T-cell (primary cell): ENCODE results near the gene IL17D. TPM values are rescaled to one million over a fixed set of nuclear protein-coding genes. Genes with fewer than 3 reads are reported as not detected.
"Not testable (repeated sequence)": the region's sequence is repeated elsewhere in the genome, so short reads cannot be mapped to it uniquely, and the experiment has no call there.

Experiments used
- ATAC-seq, 4 experiments: fragments of 200-7000 bp in 3 of 4; fragments of 150-1000 bp in 1 of 4; cut with Tn5 transposase; replicated peaks in 1 of 4; 1 replicate in 3 of 4; 2 replicates in 1 of 4; pipeline ENCODE4 v1.10.0; 2021; ENCODE audit warnings: moderate library complexity in 3 of 4, mild to moderate bottlenecking in 2 of 4, moderate number of reproducible peaks in 1 of 4
- CTCF ChIA-PET, 2 donors: fragments of 300-600 bp; sonication (Branson Sonifier 250); formaldehyde crosslinking; loops; one replicate each; lab custom pipeline; 2022; ENCODE audit warnings: antibody characterized with exemption in 2 of 2; lab: Charles Lee
- POLR2A ChIA-PET, 2 donors: fragments of 300-600 bp; sonication (Branson Sonifier 250); formaldehyde crosslinking; loops; one replicate each; lab custom pipeline; 2022; ENCODE audit warnings: antibody characterized with exemption in 2 of 2; lab: Charles Lee
- DNase-seq, 35 experiments: peaks; one replicate each; pipeline versions ENCODE4 v3.0.0 to v3.0.0-alpha.2; 2013 to 2023
- H3K27ac ChIP-seq: one replicate; pipeline ENCODE4 v1.5.1; 2013; ENCODE audit warnings: low read length
- H3K27me3 ChIP-seq, 2 experiments: replicated peaks in 1 of 2; 1 replicate in 1 of 2; 2 replicates in 1 of 2; pipeline versions ENCODE4 v1.6.1 to v1.7.0; 2013; ENCODE audit warnings: low read length in 1 of 2, mixed read lengths in 1 of 2; ENCODE audit not compliant: control insufficient read depth in 2 of 2, insufficient read depth in 2 of 2; ENCODE audit errors: extremely low read depth in 1 of 2
- H3K36me3 ChIP-seq, 2 donors: 1 replicate in 1 of 2; 2 replicates in 1 of 2; pipeline versions ENCODE4 v1.6.1 to v1.7.0; 2013; ENCODE audit warnings: low read length in 1 of 2; ENCODE audit not compliant: control insufficient read depth in 2 of 2, insufficient read depth in 1 of 2; ENCODE audit errors: extremely low read depth in 1 of 2
- H3K4me1 ChIP-seq, 2 experiments: 1 replicate in 1 of 2; 2 replicates in 1 of 2; pipeline versions ENCODE4 v1.6.1 to v1.7.0; 2013; ENCODE audit warnings: low read length in 2 of 2, mixed read lengths in 1 of 2; ENCODE audit not compliant: insufficient read depth in 2 of 2, control insufficient read depth in 1 of 2; ENCODE audit errors: extremely low read depth in 1 of 2
- H3K4me3 ChIP-seq, 2 donors: 1 replicate in 1 of 2; 2 replicates in 1 of 2; pipeline versions ENCODE4 v1.5.1 to v1.7.0; 2013; ENCODE audit warnings: mild to moderate bottlenecking in 2 of 2, low read length in 1 of 2, moderate library complexity in 1 of 2; ENCODE audit not compliant: control insufficient read depth in 1 of 2; ENCODE audit errors: extremely low read depth in 1 of 2
- H3K9me3 ChIP-seq: 2 replicates; pipeline ENCODE4 v1.7.0; 2013
- H3K27ac Mint-ChIP-seq, 2 donors: one replicate each; pipeline ENCODE4 v1.8.0; 2020 to 2021; ENCODE audit warnings: mild to moderate bottlenecking in 2 of 2, mixed read lengths in 2 of 2
- H3K27me3 Mint-ChIP-seq, 2 donors: one replicate each; pipeline ENCODE4 v1.8.0; 2021 to 2022; ENCODE audit warnings: mixed read lengths in 2 of 2
- H3K36me3 Mint-ChIP-seq: one replicate; pipeline ENCODE4 v1.8.0; 2021; ENCODE audit warnings: mixed read lengths
- H3K4me1 Mint-ChIP-seq, 3 donors: one replicate each; pipeline ENCODE4 v1.8.0; 2020 to 2022; ENCODE audit warnings: mixed read lengths in 3 of 3, mild to moderate bottlenecking in 1 of 3
- H3K4me3 Mint-ChIP-seq, 3 donors: one replicate each; pipeline ENCODE4 v1.8.0; 2020 to 2022; ENCODE audit warnings: mild to moderate bottlenecking in 3 of 3, mixed read lengths in 3 of 3, moderate library complexity in 3 of 3
- H3K9me3 Mint-ChIP-seq, 3 donors: one replicate each; pipeline ENCODE4 v1.8.0; 2020 to 2022; ENCODE audit warnings: mixed read lengths in 3 of 3
- WGBS: methylation state at CpG from one replicate; pipeline ENCODE4 v1.1.5; 2013; ENCODE audit warnings: missing lambda C conversion rate; ENCODE audit not compliant: insufficient coverage; 5-methylcytosine and 5-hydroxymethylcytosine counted together
- total RNA-seq, 35 experiments: library from RNA in 6 of 35; stranded (reverse) in 6 of 35; fragments of 120-200 nt in 1 of 35; gene quantifications; one replicate each; pipeline versions ENCODE4 v1.2.1 to v1.2.4 and lab custom pipeline; 2013 to 2026

Gene IL17D
- total RNA-seq, 5 donors from 2014 or later (not counting 1 experiment from before 2014, with no cell fraction given) = 0.13 to 0.20 (median 0.16) TPM; not detected in 2

GRCh38 chr13:20679879-20680278, 23.6 kb upstream of the IL17D start:
- WGBS = no CpG with 5 or more reads among the region's 3 CpGs
- no peak overlapping the region for H3K27ac Mint-ChIP-seq
- Histone ChIP-seq H3K9me3 (no peaks in the 10 kb centered on the region), H3K4me3 (no peak overlapping the region), H3K27me3 (no peaks in the 10 kb centered on the region), H3K36me3 (peaks cover 0 to 2% of the 10 kb centered on the region in 2 donors), H3K4me1 (no peaks in the 10 kb centered on the region), H3K27ac (no peak overlapping the region)
- H3K27me3 Mint-ChIP-seq = no peaks in the 10 kb centered on the region
- H3K9me3 Mint-ChIP-seq = no peaks in the 10 kb centered on the region
- H3K4me1 Mint-ChIP-seq = no peaks in the 10 kb centered on the region
- ChIA-PET POLR2A (interaction anchor here in 1 of 2 donors (0.5 kb wide), 1 partner anchor 30 kb away, joined by 3 read pairs; no protein-coding TSS in a partner anchor), CTCF (no interaction called here)
- ATAC-seq = no peak
- no peak overlapping the region for H3K4me3 Mint-ChIP-seq
- no peak for DNase-seq
- H3K36me3 Mint-ChIP-seq = peaks cover 36% of the 10 kb centered on the region

GRCh38 chr13:20680416-20681080, 23.0 kb upstream of the IL17D start:
- POLR2A ChIA-PET = no interaction called here
- Mint-ChIP-seq H3K4me1 (no peaks in the 10 kb centered on the region), H3K9me3 (no peaks in the 10 kb centered on the region), H3K27ac (no peak overlapping the region), H3K36me3 (peaks cover 31% of the 10 kb centered on the region), H3K4me3 (no peak overlapping the region), H3K27me3 (no peaks in the 10 kb centered on the region)
- no peak for DNase-seq
- no peaks in the 10 kb centered on the region for H3K36me3 ChIP-seq
- H3K9me3 ChIP-seq = no peaks in the 10 kb centered on the region
- no peaks in the 10 kb centered on the region for H3K4me1 ChIP-seq
- no peaks in the 10 kb centered on the region for H3K27me3 ChIP-seq
- WGBS = 93% methylated on average over 4 of the region's 10 CpGs
- no peak overlapping the region for H3K4me3 ChIP-seq
- H3K27ac ChIP-seq = no peak overlapping the region
- ATAC-seq = no peak
- CTCF ChIA-PET = interaction anchor here in 1 of 2 donors (0.6 kb wide), 1 partner anchor 98 kb away, joined by 3 read pairs; no protein-coding TSS in a partner anchor

- H3K4me1 ChIP-seq, H3K9me3 ChIP-seq, H3K27me3 Mint-ChIP-seq, H3K27me3 ChIP-seq, H3K4me3 Mint-ChIP-seq, DNase-seq, H3K9me3 Mint-ChIP-seq, ATAC-seq, H3K4me1 Mint-ChIP-seq, H3K36me3 ChIP-seq, H3K27ac ChIP-seq, H3K4me3 ChIP-seq, H3K27ac Mint-ChIP-seq, POLR2A ChIA-PET: not testable (repeated sequence)
- peaks cover 26% of the 10 kb centered on the region for H3K36me3 Mint-ChIP-seq
- 100% methylated on average over 2 of the region's 5 CpGs for WGBS
- CTCF ChIA-PET = interaction anchor here in 1 of 2 donors (0.6 kb wide), 1 partner anchor 98 kb away, joined by 3 read pairs; no protein-coding TSS in a partner anchor
Observed at GRCh38 chr13:20681481-20681880, 22.0 kb upstream of the IL17D start.

- H3K36me3 Mint-ChIP-seq = peaks cover 25% of the 10 kb centered on the region
- no peak for ATAC-seq
- no CpG with 5 or more reads among the region's 1 CpG for WGBS
- Histone ChIP-seq H3K9me3 (no peaks in the 10 kb centered on the region), H3K36me3 (no peaks in the 10 kb centered on the region), H3K4me3 (no peak overlapping the region), H3K4me1 (no peaks in the 10 kb centered on the region), H3K27me3 (no peaks in the 10 kb centered on the region), H3K27ac (no peak overlapping the region)
- no peaks in the 10 kb centered on the region for H3K9me3 Mint-ChIP-seq
- H3K4me1 Mint-ChIP-seq = no peaks in the 10 kb centered on the region
- ChIA-PET POLR2A (no interaction called here), CTCF (no interaction called here)
- no peak overlapping the region for H3K27ac Mint-ChIP-seq
- no peak for DNase-seq
- no peak overlapping the region for H3K4me3 Mint-ChIP-seq
- H3K27me3 Mint-ChIP-seq = no peaks in the 10 kb centered on the region
Observed at GRCh38 chr13:20682061-20682460, 21.4 kb upstream of the IL17D start.

- WGBS = 60% methylated on average over 1 of the region's 4 CpGs
- Mint-ChIP-seq H3K4me3 (no peak overlapping the region), H3K9me3 (no peaks in the 10 kb centered on the region)
Observed at GRCh38 chr13:20684041-20684440, 19.5 kb upstream of the IL17D start.

GRCh38 chr13:20684546-20684945, 19.0 kb upstream of the IL17D start:
- ATAC-seq (no peak), DNase-seq (no peak)
- H3K27ac Mint-ChIP-seq = no peak overlapping the region
- Histone ChIP-seq H3K36me3 (no peaks in the 10 kb centered on the region), H3K9me3 (no peaks in the 10 kb centered on the region), H3K4me3 (no peak overlapping the region), H3K27ac (no peak overlapping the region), H3K4me1 (no peaks in the 10 kb centered on the region), H3K27me3 (no peaks in the 10 kb centered on the region)
- 80% methylated on average over 6 of the region's 18 CpGs for WGBS
- H3K27me3 Mint-ChIP-seq = no peaks in the 10 kb centered on the region
- POLR2A ChIA-PET = no interaction called here
- CTCF ChIA-PET = no interaction called here
- H3K4me3 Mint-ChIP-seq = no peak overlapping the region
- no peaks in the 10 kb centered on the region for H3K9me3 Mint-ChIP-seq
- H3K4me1 Mint-ChIP-seq = no peaks in the 10 kb centered on the region
- H3K36me3 Mint-ChIP-seq = peaks cover 28% of the 10 kb centered on the region

More at GRCh38 chr13:20684041-20684440, 19.5 kb upstream of the IL17D start:
- CTCF ChIA-PET = no interaction called here
- Mint-ChIP-seq H3K27me3 (no peaks in the 10 kb centered on the region), H3K27ac (no peak overlapping the region), H3K4me1 (no peaks in the 10 kb centered on the region), H3K36me3 (peaks cover 31% of the 10 kb centered on the region)
- ATAC-seq (no peak), DNase-seq (no peak)
- POLR2A ChIA-PET = no interaction called here
- H3K27me3 ChIP-seq = no peaks in the 10 kb centered on the region
- no peaks in the 10 kb centered on the region for H3K4me1 ChIP-seq
- no peaks in the 10 kb centered on the region for H3K36me3 ChIP-seq
- no peak overlapping the region for H3K27ac ChIP-seq
- H3K4me3 ChIP-seq = no peak overlapping the region
- no peaks in the 10 kb centered on the region for H3K9me3 ChIP-seq
